ENCODE data around the gene PDGFB.

The PDGFB gene

GRCh38 chr22:39239561-39240423, 5.0 kb downstream of the PDGFB start:
- no peaks in the 10 kb centered on the region for H3K36me3 ChIP-seq (replicated peaks)
- no peak for TF ChIP-seq CTCF (IDR thresholded peaks at IDR 0.05; ENCODE audit: low read depth, low read length, missing control alignments)
- H3K4me3 ChIP-seq (ENCODE audit: low read depth, low read length): no peak overlapping the region
- no peak overlapping the region for H3K27ac ChIP-seq
- no peak for DNase-seq
- peaks cover 27% of the 10 kb centered on the region for H3K27me3 ChIP-seq (replicated peaks)
- in situ Hi-C loops (cut with HindIII; ENCODE audit: low pct_ligation_motif_present, low sequenced_read_pairs): no loop called here

GRCh38 chr22:39238966-39239505, 5.7 kb downstream of the PDGFB start:
- in situ Hi-C loops (cut with HindIII; ENCODE audit: low pct_ligation_motif_present, low sequenced_read_pairs): no loop called here
- no peak for TF ChIP-seq CTCF (IDR thresholded peaks at IDR 0.05; ENCODE audit: low read depth, low read length, missing control alignments)
- Histone ChIP-seq H3K27ac (no peak overlapping the region), H3K36me3 (replicated peaks) (no peaks in the 10 kb centered on the region), H3K4me3 (ENCODE audit: low read depth, low read length) (no peak overlapping the region), H3K27me3 (replicated peaks) (peaks cover 24% of the 10 kb centered on the region)
- DNase-seq: no peak

GRCh38 chr22:39238561-39238960, 6.2 kb downstream of the PDGFB start:
- no peak for TF ChIP-seq CTCF (IDR thresholded peaks at IDR 0.05; ENCODE audit: low read depth, low read length, missing control alignments)
- DNase-seq: no peak
- no peak overlapping the region for H3K27ac ChIP-seq
- H3K4me3 ChIP-seq (ENCODE audit: low read depth, low read length): no peak overlapping the region
- H3K27me3 ChIP-seq (replicated peaks): peaks cover 21% of the 10 kb centered on the region
- H3K36me3 ChIP-seq (replicated peaks): no peaks in the 10 kb centered on the region
- in situ Hi-C loops (cut with HindIII; ENCODE audit: low pct_ligation_motif_present, low sequenced_read_pairs): no loop called here

GRCh38 chr22:39238101-39238466, 6.7 kb downstream of the PDGFB start:
- DNase-seq: no peak
- no peak overlapping the region for H3K27ac ChIP-seq
- peaks cover 16% of the 10 kb centered on the region for H3K27me3 ChIP-seq (replicated peaks)
- H3K36me3 ChIP-seq (replicated peaks): no peaks in the 10 kb centered on the region
- TF ChIP-seq CTCF (IDR thresholded peaks at IDR 0.05; ENCODE audit: low read depth, low read length, missing control alignments): no peak
- in situ Hi-C loops (cut with HindIII; ENCODE audit: low pct_ligation_motif_present, low sequenced_read_pairs): no loop called here
- H3K4me3 ChIP-seq (ENCODE audit: low read depth, low read length): no peak overlapping the region

- in situ Hi-C loops (cut with HindIII; ENCODE audit: low pct_ligation_motif_present, low sequenced_read_pairs): no loop called here
- Histone ChIP-seq H3K4me3 (ENCODE audit: low read depth, low read length) (no peak overlapping the region), H3K36me3 (replicated peaks) (no peaks in the 10 kb centered on the region), H3K27ac (no peak overlapping the region), H3K27me3 (replicated peaks) (peaks cover 10% of the 10 kb centered on the region)
- DNase-seq: no peak
- no peak for TF ChIP-seq CTCF (IDR thresholded peaks at IDR 0.05; ENCODE audit: low read depth, low read length, missing control alignments)
These were observed 7.3 kb downstream of the PDGFB start for GRCh38 chr22:39237318-39238100.

All from brain microvascular endothelial cell (primary cell).